WTC11 (cell line): ENCODE data around the gene MEN1.

Source experiments
- GRHL2 ChIP-seq: fragments of 250-450 bp; sonication (Bioruptor Pico); IDR thresholded peaks from 2 replicates; pipeline ENCODE4 v1.8.0; 2022; ENCODE audit warnings: mild to moderate bottlenecking, moderate library complexity; ENCODE audit not compliant: insufficient replicate concordance, severe bottlenecking
- IRF2 ChIP-seq: sonication (generic); formaldehyde crosslinking; IDR thresholded peaks from 2 replicates; pipeline ENCODE4 v1.8.0; 2022; ENCODE audit warnings: low read depth, missing genetic modification reagents, borderline replicate concordance
- JUN ChIP-seq: sonication (generic); formaldehyde crosslinking; IDR thresholded peaks from 2 replicates; pipeline ENCODE4 v1.8.0; 2023; ENCODE audit warnings: mild to moderate bottlenecking, missing genetic modification reagents
- MLX ChIP-seq: sonication (generic); formaldehyde crosslinking; IDR thresholded peaks from 2 replicates; pipeline ENCODE4 v1.8.1; 2023; ENCODE audit warnings: mild to moderate bottlenecking, missing genetic modification reagents, moderate library complexity
- NFE2L1 ChIP-seq: sonication (generic); formaldehyde crosslinking; IDR thresholded peaks from 2 replicates; pipeline ENCODE4 v1.8.1; 2023; ENCODE audit warnings: missing genetic modification reagents
- PRDM15 ChIP-seq: sonication (generic); formaldehyde crosslinking; IDR thresholded peaks from 2 replicates; pipeline ENCODE4 v1.8.0; 2022; ENCODE audit warnings: missing genetic modification reagents
- TCF7 ChIP-seq: sonication (generic); formaldehyde crosslinking; IDR thresholded peaks from 2 replicates; pipeline ENCODE4 v1.8.0; 2022; ENCODE audit warnings: mild to moderate bottlenecking, low read depth, missing genetic modification reagents, moderate library complexity
- USF1 ChIP-seq: sonication (generic); formaldehyde crosslinking; IDR thresholded peaks from 2 replicates; pipeline ENCODE4 v1.8.0; 2022; ENCODE audit warnings: mild to moderate bottlenecking, missing genetic modification reagents
- ZNF317 ChIP-seq: sonication (generic); formaldehyde crosslinking; IDR thresholded peaks from 2 replicates; pipeline ENCODE4 v1.8.1; 2023; ENCODE audit warnings: low read depth, mild to moderate bottlenecking, moderate library complexity, missing genetic modification reagents, borderline replicate concordance
- TF ChIP-seq, protein P1 (sequence below): fragments of 200-600 bp; IDR thresholded peaks from 2 replicates; pipeline ENCODE4 v1.8.0; 2022; ENCODE audit warnings: antibody characterized with exemption
- TF ChIP-seq, protein P2 (sequence below): sonication (generic); formaldehyde crosslinking; IDR thresholded peaks from 2 replicates; pipeline ENCODE4 v1.8.1; 2023; ENCODE audit warnings: mild to moderate bottlenecking, missing genetic modification reagents, moderate library complexity
- TF ChIP-seq, protein P3 (sequence below): sonication (generic); formaldehyde crosslinking; IDR thresholded peaks from 2 replicates; pipeline ENCODE4 v1.8.1; 2023; ENCODE audit warnings: mild to moderate bottlenecking, moderate library complexity, missing genetic modification reagents

GRCh38 chr11:64839887-64840782 is 29.8 kb upstream of the MEN1 start:
- TF ChIP-seq PRDM15 (CRISPR knock-in tag), result no peak
- TF ChIP-seq, protein P1, sequence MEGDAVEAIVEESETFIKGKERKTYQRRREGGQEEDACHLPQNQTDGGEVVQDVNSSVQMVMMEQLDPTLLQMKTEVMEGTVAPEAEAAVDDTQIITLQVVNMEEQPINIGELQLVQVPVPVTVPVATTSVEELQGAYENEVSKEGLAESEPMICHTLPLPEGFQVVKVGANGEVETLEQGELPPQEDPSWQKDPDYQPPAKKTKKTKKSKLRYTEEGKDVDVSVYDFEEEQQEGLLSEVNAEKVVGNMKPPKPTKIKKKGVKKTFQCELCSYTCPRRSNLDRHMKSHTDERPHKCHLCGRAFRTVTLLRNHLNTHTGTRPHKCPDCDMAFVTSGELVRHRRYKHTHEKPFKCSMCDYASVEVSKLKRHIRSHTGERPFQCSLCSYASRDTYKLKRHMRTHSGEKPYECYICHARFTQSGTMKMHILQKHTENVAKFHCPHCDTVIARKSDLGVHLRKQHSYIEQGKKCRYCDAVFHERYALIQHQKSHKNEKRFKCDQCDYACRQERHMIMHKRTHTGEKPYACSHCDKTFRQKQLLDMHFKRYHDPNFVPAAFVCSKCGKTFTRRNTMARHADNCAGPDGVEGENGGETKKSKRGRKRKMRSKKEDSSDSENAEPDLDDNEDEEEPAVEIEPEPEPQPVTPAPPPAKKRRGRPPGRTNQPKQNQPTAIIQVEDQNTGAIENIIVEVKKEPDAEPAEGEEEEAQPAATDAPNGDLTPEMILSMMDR, result no peak
- TF ChIP-seq, protein P2, sequence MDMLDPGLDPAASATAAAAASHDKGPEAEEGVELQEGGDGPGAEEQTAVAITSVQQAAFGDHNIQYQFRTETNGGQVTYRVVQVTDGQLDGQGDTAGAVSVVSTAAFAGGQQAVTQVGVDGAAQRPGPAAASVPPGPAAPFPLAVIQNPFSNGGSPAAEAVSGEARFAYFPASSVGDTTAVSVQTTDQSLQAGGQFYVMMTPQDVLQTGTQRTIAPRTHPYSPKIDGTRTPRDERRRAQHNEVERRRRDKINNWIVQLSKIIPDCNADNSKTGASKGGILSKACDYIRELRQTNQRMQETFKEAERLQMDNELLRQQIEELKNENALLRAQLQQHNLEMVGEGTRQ, result no peak
- no peak for TF ChIP-seq USF1 (CRISPR knock-in tag)
- TF ChIP-seq GRHL2, result no peak
- no peak for TF ChIP-seq TCF7
- TF ChIP-seq JUN (CRISPR knock-in tag), result no peak
- no peak for TF ChIP-seq ZNF317 (CRISPR knock-in tag)
- no peak for TF ChIP-seq NFE2L1
- TF ChIP-seq MLX (CRISPR knock-in tag), result no peak
- TF ChIP-seq, protein P3, sequence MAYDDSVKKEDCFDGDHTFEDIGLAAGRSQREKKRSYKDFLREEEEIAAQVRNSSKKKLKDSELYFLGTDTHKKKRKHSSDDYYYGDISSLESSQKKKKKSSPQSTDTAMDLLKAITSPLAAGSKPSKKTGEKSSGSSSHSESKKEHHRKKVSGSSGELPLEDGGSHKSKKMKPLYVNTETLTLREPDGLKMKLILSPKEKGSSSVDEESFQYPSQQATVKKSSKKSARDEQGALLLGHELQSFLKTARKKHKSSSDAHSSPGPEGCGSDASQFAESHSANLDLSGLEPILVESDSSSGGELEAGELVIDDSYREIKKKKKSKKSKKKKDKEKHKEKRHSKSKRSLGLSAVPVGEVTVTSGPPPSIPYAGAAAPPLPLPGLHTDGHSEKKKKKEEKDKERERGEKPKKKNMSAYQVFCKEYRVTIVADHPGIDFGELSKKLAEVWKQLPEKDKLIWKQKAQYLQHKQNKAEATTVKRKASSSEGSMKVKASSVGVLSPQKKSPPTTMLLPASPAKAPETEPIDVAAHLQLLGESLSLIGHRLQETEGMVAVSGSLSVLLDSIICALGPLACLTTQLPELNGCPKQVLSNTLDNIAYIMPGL, result no peak
- TF ChIP-seq IRF2 (CRISPR knock-in tag), result no peak
